PC-9 (cell line): ENCODE data around the gene PSMC5. TPM values are rescaled to one million over a fixed set of nuclear protein-coding genes. Genes with fewer than 3 reads are reported as not detected.

Experiments used
- BruUV-seq: library from RNA; stranded (reverse); fragments of 400-500 nt; replicated peaks from 2 replicates; lab custom pipeline; 2021; lab: Mats Ljungman, UMichigan
- CTCF ChIA-PET: fragments of 300-600 bp; sonication (Branson Sonifier 250); formaldehyde crosslinking; loops from one replicate; lab custom pipeline; 2022; ENCODE audit warnings: antibody characterized with exemption; lab: Charles Lee
- POLR2A ChIA-PET: fragments of 300-600 bp; sonication (Branson Sonifier 250); formaldehyde crosslinking; loops from one replicate; lab custom pipeline; 2022; ENCODE audit warnings: antibody characterized with exemption; ENCODE audit not compliant: unreplicated experiment; lab: Charles Lee
- DNase-seq, 2 experiments: peaks; one replicate each; pipeline versions ENCODE4 v3.0.0 to v3.0.0-alpha.2; 2015 to 2022; ENCODE audit warnings: mixed read lengths in 1 of 2
- H2AFZ ChIP-seq: fragments of 200-600 bp; sonication (generic); 2 replicates; pipeline ENCODE4 v1.8.1; 2017; ENCODE audit warnings: antibody characterized with exemption
- H3F3A ChIP-seq: fragments of 200-600 bp; sonication (generic); 2 replicates; pipeline ENCODE4 v1.8.1; 2017; ENCODE audit warnings: antibody characterized with exemption, mild to moderate bottlenecking, low read depth; ENCODE audit not compliant: insufficient read depth
- H3K27ac ChIP-seq: fragments of 200-600 bp; sonication (generic); 2 replicates; pipeline ENCODE4 v1.6.1; 2016; ENCODE audit warnings: mixed run types
- H3K27me3 ChIP-seq: fragments of 200-600 bp; sonication (generic); 2 replicates; pipeline ENCODE4 v1.6.1; 2016; ENCODE audit warnings: low read depth, mixed run types; ENCODE audit not compliant: insufficient read depth
- H3K36me3 ChIP-seq: fragments of 200-600 bp; sonication (generic); 2 replicates; pipeline ENCODE4 v1.6.1; 2016; ENCODE audit warnings: low read depth, mixed run types
- H3K4me1 ChIP-seq: fragments of 200-600 bp; sonication (generic); replicated peaks from 2 replicates; pipeline ENCODE4 v1.6.1; 2016; ENCODE audit warnings: mixed run types; ENCODE audit not compliant: insufficient read depth
- H3K4me2 ChIP-seq: fragments of 200-600 bp; sonication (generic); 2 replicates; pipeline ENCODE4 v1.6.1; 2017; ENCODE audit warnings: mixed run types
- H3K4me3 ChIP-seq: fragments of 200-600 bp; sonication (generic); 2 replicates; pipeline ENCODE4 v1.6.1; 2016; ENCODE audit warnings: mixed run types
- H3K79me2 ChIP-seq: fragments of 200-600 bp; sonication (generic); 2 replicates; pipeline ENCODE4 v1.6.1; 2017; ENCODE audit warnings: low read depth, mixed run types
- H3K9me2 ChIP-seq: fragments of 200-600 bp; sonication (generic); 2 replicates; pipeline ENCODE4 v1.8.1; 2017; ENCODE audit warnings: mild to moderate bottlenecking; ENCODE audit not compliant: insufficient read depth
- H3K9me3 ChIP-seq: fragments of 200-600 bp; sonication (generic); 2 replicates; pipeline ENCODE4 v1.8.1; 2016; ENCODE audit warnings: low read depth; ENCODE audit not compliant: insufficient read depth
- H4K20me1 ChIP-seq: fragments of 200-600 bp; sonication (generic); 2 replicates; pipeline ENCODE4 v1.8.1; 2017; ENCODE audit not compliant: insufficient read depth
- EZH2 ChIP-seq: fragments of 200-600 bp; sonication (generic); IDR thresholded peaks from 2 replicates; pipeline ENCODE4 v1.8.0; 2017; ENCODE audit warnings: antibody characterized with exemption, low read depth
- intact Hi-C: fragments of 100-400 bp; cut with micrococcal nuclease; formaldehyde crosslinking; loops from one replicate; pipeline ENCODE4 v1.10.0; 2022; ENCODE audit not compliant: unreplicated experiment
- total RNA-seq: library from RNA; stranded (reverse); gene quantifications from 2 replicates; pipeline ENCODE4 v1.2.3, GENCODE V29; 2021
- TF ChIP-seq, protein P1 (sequence below): fragments of 200-600 bp; sonication (generic); conservative IDR thresholded peaks from 2 replicates; pipeline ENCODE4 v1.6.1; 2017; ENCODE audit warnings: mixed run types, antibody characterized with exemption, mild to moderate bottlenecking, moderate library complexity

The PSMC5 gene
- total RNA-seq, 1 experiment from 2014 or later = 150 TPM

DNA sequence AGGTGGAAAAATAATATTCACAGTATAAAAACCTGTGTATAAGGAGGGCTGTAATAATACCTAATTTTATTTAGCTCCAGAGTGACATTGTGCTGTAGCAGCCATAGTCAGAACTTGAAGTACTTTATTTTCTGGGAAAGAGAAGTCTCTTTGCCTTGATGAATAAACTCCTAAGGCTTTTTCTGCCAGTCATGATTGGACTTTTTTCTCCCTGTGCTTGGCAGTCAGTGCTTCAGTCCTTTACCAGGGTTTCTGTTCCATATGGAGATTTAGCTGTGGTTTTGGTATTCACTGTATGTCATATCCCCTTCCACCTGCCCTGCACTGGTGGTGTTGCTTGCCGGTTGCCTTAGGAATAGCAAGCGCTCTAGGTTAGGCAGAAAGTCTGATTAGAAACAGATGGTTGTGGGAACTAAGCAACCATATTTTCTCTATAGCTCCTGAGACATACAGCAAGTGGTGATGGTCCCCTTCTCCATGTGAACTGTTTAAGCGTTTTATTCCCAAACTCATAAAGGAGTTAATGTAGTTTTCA, 28.6 kb upstream of the PSMC5 start:
- DNase-seq = no peak
- no peak overlapping the region for H3K4me2 ChIP-seq
- H3K9me3 ChIP-seq = no peaks in the 10 kb centered on the region
- H3F3A ChIP-seq = peaks cover 12% of the 10 kb centered on the region
- H3K27me3 ChIP-seq = no peaks in the 10 kb centered on the region
- no peaks in the 10 kb centered on the region for H3K4me1 ChIP-seq
- TF ChIP-seq, protein P1, sequence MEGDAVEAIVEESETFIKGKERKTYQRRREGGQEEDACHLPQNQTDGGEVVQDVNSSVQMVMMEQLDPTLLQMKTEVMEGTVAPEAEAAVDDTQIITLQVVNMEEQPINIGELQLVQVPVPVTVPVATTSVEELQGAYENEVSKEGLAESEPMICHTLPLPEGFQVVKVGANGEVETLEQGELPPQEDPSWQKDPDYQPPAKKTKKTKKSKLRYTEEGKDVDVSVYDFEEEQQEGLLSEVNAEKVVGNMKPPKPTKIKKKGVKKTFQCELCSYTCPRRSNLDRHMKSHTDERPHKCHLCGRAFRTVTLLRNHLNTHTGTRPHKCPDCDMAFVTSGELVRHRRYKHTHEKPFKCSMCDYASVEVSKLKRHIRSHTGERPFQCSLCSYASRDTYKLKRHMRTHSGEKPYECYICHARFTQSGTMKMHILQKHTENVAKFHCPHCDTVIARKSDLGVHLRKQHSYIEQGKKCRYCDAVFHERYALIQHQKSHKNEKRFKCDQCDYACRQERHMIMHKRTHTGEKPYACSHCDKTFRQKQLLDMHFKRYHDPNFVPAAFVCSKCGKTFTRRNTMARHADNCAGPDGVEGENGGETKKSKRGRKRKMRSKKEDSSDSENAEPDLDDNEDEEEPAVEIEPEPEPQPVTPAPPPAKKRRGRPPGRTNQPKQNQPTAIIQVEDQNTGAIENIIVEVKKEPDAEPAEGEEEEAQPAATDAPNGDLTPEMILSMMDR = no peak
- no peak for TF ChIP-seq EZH2
- no TSS peak for BruUV-seq
- H2AFZ ChIP-seq = no peak overlapping the region
- CTCF ChIA-PET = no interaction called here
- peaks cover 35% of the 10 kb centered on the region; the same call in 1 of the 2 replicates for H3K79me2 ChIP-seq
- H3K27ac ChIP-seq = no peak overlapping the region
- H3K36me3 ChIP-seq = peaks cover 68% of the 10 kb centered on the region
- H3K4me3 ChIP-seq = no peak overlapping the region
- H4K20me1 ChIP-seq = peaks cover 19% of the 10 kb centered on the region
- intact Hi-C loops = loop anchor here (5.0 kb wide), 1 partner anchor 46 kb away; no protein-coding TSS in a partner anchor
- H3K9me2 ChIP-seq = no peaks in the 10 kb centered on the region
- POLR2A ChIA-PET = no interaction called here

DNA sequence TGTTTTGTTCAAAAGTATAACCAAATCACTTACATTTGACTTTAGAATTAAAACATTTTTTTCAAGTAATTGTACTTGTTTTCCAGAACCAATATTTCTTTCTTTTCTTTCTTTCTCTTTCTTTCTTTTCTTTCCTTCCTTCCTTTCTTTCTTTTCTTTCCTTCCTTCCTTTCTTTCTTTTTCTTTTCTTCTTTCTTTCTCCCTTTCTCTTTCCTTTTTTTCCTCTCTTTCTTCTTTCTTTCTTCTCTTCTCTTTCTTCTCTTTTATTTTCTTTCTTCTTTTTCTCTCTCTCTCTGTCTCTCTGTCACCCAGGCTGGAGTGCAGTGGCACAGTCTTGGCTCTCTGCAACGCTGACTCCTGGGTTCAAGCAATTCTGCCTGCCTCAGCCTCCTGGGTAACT, 26.4 kb upstream of the PSMC5 start:
- Histone ChIP-seq H2AFZ (no peak overlapping the region), H3K9me2 (no peaks in the 10 kb centered on the region), H3K27ac (no peak overlapping the region), H3K4me1 (no peaks in the 10 kb centered on the region), H3F3A (peaks cover 21% of the 10 kb centered on the region), H3K79me2 (peaks cover 31% of the 10 kb centered on the region; the same call in 1 of the 2 replicates), H3K4me3 (no peak overlapping the region), H3K36me3 (peaks cover 67% of the 10 kb centered on the region), H3K4me2 (no peak overlapping the region), H4K20me1 (peaks cover 15% of the 10 kb centered on the region), H3K27me3 (no peaks in the 10 kb centered on the region), H3K9me3 (no peaks in the 10 kb centered on the region)
- TF ChIP-seq, protein P1 = no peak
- no peak for TF ChIP-seq EZH2
- intact Hi-C loops = no loop called here
- CTCF ChIA-PET = no interaction called here
- no peak for DNase-seq
- BruUV-seq = no TSS peak
- POLR2A ChIA-PET = no interaction called here

DNA sequence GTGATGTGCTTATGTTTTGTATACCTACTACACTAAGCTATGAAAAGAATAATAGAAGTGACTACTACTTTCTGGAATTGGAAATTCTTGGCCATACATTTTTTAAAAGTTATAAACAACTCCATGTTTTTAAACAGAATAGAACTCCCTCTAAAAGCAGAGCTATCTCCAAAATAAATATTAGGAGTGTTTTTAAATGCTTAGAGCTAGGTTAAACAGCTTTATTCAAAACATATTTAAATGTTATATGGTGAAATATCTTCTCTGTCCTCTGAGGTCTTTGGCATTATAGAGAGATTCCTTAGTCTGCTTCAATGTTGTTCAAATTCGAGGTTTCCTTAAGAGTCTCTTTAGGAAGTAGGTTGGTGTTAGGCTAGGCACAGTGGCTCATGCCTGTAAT, 22.9 kb upstream of the PSMC5 start:
- no peaks in the 10 kb centered on the region for H3K4me1 ChIP-seq
- no peaks in the 10 kb centered on the region for H3K9me2 ChIP-seq
- H3K4me2 ChIP-seq = no peak overlapping the region
- intact Hi-C loops = no loop called here
- ChIA-PET CTCF (interaction anchor here (0.5 kb wide), 1 partner anchor 171 kb away, joined by 5 read pairs; no protein-coding TSS in a partner anchor), POLR2A (interaction anchor here (0.6 kb wide), 1 partner anchor 14 kb away, joined by 3 read pairs; no protein-coding TSS in a partner anchor)
- H3K27me3 ChIP-seq = no peaks in the 10 kb centered on the region
- H4K20me1 ChIP-seq = peaks cover 14% of the 10 kb centered on the region
- TF ChIP-seq, protein P1 = no peak
- no peak for TF ChIP-seq EZH2
- no peak overlapping the region for H3K27ac ChIP-seq
- peaks cover 69% of the 10 kb centered on the region for H3K36me3 ChIP-seq
- no peaks in the 10 kb centered on the region for H3K9me3 ChIP-seq
- peaks cover 15% of the 10 kb centered on the region for H3F3A ChIP-seq
- H3K79me2 ChIP-seq = peaks cover 25% of the 10 kb centered on the region; the same call in 1 of the 2 replicates
- H3K4me3 ChIP-seq = no peak overlapping the region
- DNase-seq = no peak
- BruUV-seq = no TSS peak
- no peak overlapping the region for H2AFZ ChIP-seq
